D341Med (cell line): Measurements from ENCODE around the gene NQO2.
"Not testable (repeated sequence)": the region's sequence is repeated elsewhere in the genome, so short reads cannot be mapped to it uniquely, and the experiment has no call there.

Source experiments
- DNase-seq: peaks from one replicate; pipeline ENCODE4 v3.0.0; 2012; ENCODE audit warnings: low spot score

Gene NQO2

DNA sequence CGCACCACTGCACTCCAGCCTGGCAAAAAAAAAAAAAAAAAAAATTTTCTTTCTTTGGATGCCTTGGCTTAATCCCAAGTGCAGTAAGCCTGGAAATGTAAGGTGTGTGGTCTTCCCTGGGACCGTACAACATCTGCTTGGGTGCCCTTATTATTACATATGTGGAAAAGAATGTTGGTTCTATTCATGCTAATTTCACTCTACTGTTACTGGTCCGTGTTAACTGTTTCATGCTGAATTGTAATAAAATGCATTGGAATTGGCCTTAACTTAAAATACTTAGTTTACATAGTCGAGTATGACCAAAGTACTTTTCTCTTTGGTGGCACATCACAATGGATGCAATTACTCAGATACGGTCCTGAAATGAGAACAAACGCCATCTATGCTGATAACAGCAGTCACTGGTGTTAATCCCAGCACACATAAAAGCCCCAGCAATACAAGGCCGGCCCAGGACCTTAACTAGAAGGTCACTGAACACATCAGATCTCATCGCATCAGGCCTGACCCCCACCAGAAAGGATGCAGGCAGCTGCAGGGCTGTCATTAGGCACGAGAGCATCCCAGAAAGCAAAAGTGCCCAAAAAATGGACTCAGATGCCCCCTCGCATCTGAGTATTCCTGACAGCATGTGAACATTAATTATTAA lies 29.5 kb upstream of the NQO2 start:
- no peak for DNase-seq

DNA sequence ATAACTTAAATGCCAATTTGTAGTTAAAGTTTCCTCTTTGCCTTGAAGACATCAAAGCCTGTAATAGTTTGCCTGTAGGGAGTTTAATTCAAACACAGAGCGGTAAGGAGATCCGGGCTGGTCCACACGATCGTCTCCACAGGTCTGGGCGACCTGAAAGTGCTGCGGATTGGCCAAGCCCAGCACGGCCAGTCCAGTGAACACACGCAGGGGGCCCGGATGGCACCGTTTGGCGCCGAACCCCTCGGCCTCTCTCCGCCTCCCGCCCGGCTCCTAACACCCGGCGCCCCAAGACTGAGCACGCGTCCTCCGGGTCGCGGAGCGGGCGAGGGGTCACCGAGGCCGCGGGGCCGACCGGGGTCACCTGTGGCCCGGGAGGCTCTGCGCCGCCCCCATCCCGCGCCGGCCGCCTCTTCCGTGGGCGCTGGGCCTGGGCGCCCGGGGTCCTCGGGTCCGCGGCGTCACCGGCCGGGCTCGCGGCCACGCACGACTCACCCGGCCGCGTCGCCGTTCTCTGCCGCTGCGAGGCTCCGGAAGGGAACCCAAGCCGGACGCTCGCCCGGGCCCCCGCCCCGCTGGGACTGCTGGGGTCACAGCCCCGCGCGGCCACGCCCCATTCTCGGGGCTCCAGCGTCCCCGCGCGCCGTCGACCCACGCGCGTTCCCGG lies 28.8 kb upstream of the NQO2 start:
- DNase-seq: peak; percentile 64

DNA sequence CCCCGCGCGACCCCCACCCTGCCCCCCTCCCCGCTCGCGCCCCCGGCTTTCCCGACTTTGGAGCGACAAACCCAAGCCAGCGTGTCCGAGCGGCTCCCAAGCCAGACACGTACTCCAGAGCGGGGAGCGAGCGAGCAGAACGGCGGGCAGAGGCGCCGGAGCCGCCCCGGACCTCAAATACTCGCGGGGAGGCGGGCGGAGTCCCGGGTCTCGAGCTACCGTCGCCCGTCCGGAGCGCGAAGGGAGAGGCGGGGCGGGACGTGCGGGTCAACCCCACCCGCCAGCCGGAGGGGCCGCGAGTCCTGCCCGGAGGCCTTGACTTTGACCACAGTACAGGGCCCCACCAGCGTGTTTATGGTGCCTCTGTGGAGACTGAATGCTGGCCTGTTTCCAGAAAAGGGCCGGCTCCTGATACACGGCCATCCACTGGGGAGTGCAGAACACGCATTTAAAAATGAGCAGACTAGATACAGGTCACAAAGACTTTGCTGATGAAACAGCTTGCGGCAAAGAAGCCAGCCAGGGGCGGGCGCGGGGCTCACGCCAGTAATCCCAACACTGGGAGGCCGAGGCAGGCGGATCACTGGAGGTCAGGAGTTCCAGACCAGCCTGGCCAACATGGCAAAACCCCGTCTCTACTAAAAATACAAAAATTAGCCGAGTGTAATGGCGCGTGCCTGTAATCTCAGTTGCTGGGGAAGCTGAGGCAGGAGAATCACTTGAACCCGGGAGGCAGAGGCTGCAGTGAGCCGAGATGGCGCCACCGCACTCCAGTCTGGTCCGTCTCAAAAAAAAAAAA lies 28.1 kb upstream of the NQO2 start, which contains the start of gene SERPINB6:
Gene SERPINB6 (minus strand): TSS at position 148 of the 799 bp plus-strand sequence. CDS start 12,235 bp downstream, outside the sequence.
- DNase-seq: peak; percentile 76

DNA sequence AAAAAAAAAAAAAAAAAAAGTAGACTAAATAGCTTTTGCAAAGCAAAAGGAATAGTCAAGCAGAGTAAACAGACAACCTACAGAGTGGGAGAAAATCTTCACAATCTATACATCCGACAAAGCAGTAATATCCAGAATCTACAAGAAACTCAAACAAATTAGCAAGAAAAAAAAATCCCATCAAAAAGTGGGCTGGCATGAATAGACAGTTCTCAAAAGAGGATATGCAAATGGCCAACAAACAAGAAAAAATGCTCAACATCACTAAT lies 27.5 kb upstream of the NQO2 start:
- not testable (repeated sequence) for DNase-seq

DNA sequence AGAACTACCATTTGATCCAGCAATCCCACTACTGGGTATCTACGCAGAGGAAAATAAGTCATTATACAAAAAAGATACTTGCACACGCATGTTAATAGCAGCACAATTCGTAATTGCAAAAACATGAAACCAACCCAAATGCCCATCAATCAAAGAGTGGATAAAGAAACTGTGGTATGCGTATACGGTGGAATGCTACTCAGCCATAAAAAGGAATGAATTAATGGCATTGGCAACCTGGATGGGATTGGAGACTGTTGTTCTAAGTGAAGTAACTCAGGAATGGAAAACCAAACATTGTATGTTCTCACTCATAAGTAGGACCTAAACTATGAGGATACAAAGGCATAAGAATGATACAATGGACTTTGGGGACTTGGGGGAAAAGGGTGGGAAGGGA lies 27.0 kb upstream of the NQO2 start:
- not testable (repeated sequence) for DNase-seq

DNA sequence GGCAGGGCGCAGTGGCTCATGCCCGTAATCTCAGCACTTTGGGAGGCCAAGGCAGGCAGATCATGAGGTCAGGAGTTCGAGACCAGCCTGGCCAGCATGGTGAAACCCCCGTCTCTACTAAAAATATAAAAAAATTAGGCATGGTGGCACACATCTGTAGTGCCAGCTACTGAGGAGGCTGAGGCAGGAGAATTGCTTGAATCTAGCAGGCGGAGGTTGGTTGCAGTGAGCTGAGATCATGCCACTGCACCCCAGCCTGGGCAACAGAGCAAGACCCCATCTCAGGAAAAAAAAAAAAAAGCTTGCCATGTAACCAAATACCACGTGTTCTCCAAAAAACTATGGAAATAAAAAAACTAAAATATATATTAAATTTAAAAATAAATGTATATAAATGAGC lies 26.5 kb upstream of the NQO2 start:
- not testable (repeated sequence) for DNase-seq

DNA sequence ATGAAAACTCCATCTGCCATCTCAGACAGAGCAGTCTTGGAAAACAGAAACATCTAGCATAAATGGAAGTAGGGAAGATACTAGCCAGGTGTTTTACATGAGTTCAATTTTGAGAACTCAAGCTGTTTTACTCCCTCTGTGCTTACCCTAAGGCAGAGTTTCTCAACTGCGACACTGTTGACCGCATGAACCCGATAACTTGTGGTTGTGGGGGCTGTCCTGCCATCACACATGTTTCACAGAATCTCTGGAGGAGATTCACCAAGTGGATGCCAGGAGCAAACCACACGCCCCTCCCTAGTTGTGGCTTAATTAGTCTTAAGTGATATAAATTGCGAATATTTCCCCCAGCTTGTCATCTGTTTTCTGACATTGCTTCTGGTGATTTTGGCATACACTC lies 26.0 kb upstream of the NQO2 start:
- DNase-seq: no peak

DNA sequence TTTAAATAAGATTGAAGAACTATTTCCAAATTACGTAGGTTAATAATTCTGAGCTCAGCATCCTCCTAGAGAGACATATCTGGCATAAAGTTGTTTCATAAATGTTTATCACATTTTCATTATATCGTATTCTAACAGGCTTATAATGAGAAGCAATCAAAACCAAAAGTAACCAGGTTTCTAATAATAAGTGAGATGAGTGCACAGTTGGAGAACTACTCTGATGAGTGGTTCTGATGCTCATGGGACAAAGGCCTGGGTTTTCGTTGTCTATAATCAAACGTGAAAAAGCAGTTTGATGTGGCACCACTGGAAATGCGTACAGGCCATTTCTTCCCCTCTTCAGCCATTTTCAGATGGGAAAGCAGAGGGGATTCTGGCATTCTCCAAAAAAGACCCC lies 23.6 kb upstream of the NQO2 start:
- DNase-seq: no peak

DNA sequence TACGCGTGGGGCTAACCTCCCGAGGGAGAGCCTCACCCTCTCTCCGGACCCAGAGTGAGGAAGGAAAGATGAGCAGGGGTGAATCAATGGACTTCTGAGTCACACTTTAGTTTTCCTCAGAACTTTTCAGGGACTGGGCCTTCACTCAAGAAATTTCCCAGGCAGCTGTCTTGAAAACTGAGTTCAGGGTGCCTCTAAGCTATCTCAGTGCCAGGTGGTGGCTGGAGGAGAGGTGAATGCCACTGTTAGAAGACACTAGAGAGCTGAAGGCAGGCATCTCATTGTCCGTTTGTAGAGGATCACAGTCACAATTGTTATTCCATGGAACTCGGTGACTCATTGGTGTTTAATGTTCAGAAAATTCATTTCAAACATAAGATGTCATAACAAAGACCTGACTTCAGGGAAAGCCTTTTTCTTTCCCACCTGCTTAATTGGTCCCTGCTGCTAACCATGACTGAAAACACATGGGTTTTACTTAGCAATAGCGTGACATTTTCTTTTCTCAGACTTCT lies 23.1 kb upstream of the NQO2 start:
- DNase-seq: no peak

DNA sequence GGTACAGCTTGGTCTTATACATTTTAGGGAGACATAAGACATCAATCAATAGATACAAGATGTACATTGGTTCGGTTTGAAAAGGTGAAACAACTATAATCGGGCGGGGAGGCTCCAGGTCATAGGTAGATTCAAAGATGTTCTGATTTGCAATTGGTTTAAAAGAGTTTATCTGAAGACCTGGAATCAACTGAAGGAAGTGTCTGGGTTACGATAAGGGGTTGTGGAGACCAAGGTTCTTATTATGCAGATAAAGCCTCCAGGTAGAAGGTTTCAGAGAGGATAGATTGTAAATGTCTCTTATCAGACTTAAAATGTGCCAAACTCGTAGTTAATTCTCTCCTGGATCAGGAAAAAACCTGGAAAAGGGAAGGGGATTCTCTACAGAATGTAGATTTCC lies 22.4 kb upstream of the NQO2 start:
- no peak for DNase-seq

DNA sequence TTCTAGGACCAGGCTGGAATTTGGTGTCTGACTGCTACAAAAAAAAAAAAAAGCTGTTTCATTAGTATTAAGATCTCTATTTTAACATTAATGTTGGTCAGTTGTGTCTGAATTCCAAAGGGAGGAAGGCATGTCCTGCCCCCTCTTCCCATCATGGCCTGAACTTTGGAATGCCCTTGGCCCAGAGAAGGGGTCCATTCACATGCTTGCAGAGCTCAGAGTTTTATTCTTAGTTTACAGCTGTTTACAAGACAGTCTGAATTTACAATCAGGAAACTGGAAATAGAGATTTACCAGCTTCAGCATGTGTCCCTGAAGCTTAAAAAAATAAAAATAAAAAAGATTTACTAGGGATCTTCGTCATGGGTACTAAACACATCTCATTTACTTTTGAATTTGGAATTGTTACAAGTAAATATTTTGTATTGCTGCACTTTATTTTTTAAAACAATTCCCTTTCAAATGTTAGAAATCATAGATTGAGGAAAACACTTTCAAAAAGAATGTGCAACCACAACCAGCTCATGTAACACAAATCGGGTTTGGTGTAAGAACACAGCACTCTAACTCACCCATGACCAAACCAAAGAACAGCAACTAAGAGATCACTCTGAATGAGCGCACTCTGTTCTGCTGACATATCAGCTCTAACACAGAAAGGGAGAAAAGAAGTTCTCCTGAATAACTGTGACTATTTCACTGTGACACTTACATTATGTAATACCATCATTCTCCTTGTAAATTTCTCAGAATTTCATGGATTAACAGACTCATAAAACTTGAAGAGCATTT lies 21.7 kb upstream of the NQO2 start:
- DNase-seq: no peak

DNA sequence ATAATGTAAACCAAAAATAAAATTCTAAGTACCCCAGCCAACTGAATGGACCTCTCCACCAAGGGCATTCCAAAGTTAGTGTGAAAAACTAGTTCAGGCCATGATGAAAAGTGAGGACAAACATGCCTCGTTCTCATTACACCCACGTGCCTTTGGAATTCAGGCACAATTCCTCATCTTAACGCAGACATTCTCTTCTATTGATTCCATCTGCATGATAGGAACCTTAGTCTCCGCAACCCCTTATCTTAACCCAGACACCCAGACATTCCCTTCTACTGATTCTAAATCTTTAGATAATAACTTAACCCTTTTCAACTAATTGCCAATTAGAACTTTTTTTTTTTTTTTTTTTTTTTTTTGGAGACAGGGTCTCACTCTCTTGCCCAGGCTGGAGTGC lies 20.8 kb upstream of the NQO2 start:
- DNase-seq: no peak

DNA sequence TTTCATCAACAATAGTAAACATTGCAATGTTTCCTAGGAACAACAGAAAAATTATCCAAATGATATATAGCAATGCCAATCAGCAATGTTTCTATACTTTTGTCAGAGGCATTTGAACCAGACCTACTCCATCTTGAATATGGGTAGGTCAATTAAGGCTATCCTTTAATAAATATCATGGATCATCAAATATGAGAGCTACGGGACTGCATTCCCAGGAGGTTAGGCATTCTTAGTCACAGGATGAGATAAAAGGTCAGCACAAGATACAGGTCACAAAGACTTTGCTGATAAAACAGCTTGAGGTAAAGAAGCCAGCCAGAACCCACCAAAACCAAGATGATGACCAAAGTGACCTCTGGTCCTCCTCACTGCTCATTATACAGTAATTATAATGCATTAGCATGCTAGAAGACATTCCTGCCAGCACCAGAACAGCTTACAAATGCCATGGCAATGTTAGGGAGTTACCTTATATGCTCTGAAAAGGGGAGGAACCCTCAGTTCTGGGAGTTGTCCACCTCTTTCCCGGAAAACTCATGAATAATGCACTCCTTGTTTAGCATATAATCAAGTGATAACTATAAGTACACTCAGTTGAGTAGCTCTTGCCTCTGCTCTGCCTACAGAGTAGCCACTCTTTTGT lies 19.8 kb upstream of the NQO2 start:
- DNase-seq: no peak

DNA sequence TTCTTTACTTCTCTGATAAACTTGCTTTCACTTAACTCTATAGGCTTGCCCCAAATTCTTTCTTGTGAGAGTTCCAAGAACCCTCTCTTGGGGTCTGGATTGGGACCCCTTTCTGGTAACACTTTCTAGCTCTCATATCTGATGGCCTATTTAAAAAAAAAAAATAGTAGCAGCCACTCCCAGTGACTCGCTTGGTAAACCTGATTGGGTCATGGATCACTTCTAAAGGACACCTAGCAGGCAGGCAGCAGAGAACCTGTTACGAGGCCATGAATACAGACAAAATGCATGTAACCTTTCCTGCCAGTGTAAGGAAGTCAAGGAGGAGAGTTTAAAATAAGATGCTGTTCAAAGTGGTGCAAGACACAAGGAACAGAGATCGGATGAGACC lies 19.2 kb upstream of the NQO2 start:
- DNase-seq: no peak

DNA sequence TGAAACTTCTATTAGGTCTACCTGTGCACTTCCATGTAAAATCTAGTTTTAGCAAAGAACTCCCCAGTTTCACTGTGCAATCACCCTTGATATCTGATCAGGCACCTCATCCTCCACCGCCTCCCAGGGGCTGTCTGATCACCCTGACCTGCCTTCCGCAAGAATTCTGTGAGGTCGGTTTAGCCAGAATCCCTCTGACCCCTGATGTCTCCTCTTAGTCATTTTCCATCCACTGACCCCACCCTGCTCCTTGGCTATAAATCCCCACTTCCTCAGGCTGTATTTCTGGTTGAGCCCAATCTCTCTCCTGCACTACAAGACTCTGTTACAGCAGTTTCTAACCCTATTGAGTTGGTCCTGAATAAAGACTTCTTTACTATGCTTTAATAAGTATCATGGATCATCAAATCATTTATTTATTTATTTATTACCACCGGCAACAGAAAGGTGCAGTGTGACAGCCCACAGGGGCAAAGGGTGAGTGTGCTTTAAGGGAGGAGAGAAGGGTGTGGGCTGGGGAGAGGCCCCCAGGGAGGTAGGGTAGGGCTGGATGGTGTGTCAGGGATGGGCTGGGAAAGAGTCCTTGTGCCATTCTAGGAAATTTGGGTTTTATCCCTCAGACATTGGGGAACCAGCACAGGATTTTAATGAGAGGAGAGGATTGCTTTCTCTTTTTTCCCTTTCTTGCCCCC lies 17.1 kb upstream of the NQO2 start:
- DNase-seq: no peak

DNA sequence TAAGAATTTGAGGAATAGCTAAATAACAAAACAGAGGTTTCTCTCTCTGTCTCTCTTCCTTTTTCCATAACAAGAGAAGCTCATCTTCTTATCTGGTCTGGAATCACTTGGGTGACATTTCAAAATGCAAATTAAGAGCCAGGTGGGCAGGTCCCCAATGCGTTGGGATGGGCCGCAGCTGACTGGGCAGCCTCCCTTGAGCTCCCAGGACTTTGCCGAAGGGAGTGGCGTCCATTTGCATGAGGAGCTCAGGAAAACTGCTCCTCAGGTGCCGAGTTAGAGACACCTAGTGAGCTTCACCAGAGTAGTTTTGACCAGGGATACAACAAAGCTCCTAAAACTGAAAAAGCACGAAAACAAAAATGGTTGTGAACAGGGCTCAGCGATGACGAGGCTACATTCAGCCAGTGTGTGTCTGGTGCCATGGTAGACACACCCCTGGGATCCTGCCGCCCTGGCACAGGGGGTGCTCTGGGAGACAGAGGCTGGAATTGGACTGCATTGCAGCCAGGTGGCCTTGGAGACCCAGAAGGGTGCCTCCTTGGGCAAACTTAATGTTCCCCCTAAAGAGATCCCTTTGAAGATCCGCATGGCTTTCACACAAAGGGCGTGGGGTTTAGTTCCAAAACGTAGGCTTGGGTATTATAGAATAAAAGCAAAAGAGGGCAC lies 14.8 kb upstream of the NQO2 start:
- DNase-seq: no peak

DNA sequence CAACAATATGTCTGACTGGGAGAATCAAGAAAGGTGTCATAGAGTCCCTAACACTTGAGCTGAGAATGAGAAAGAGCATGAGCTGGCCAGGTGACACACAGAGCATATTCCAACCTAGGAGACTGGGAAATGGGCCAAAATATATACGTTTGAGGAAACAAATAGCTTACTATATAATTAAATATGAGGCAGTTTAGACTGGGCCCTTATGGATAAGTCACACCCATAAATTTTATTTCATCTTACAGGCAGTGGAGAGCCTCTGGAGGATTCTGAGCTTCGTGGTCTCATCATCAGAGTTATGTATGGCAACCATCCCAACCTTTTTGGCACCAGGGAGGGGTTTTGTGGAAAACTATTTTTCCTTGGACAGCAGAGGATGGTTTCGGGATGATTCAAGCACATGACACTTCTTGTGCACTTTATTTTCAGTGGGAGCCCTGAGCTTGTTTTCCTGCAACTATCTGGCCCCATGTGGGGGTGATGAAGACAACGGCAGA lies 12.9 kb upstream of the NQO2 start:
- no peak for DNase-seq

DNA sequence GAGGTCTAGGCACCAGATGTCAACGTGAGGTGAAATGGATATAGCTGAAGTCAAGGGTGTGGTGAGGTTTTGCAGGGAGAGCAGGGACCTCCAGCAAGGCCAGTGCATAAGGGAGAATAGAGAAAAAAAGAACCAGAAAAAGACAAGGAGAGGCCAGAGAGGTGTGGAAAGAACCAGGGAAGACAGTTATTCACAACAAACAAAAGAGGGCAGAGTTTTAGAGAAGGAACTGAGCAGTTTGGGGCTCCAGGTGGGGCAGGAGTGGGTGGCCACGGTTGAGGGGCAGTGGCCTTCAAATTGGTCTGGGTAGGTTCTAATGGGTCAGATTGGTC lies 11.6 kb upstream of the NQO2 start:
- no peak for DNase-seq

DNA sequence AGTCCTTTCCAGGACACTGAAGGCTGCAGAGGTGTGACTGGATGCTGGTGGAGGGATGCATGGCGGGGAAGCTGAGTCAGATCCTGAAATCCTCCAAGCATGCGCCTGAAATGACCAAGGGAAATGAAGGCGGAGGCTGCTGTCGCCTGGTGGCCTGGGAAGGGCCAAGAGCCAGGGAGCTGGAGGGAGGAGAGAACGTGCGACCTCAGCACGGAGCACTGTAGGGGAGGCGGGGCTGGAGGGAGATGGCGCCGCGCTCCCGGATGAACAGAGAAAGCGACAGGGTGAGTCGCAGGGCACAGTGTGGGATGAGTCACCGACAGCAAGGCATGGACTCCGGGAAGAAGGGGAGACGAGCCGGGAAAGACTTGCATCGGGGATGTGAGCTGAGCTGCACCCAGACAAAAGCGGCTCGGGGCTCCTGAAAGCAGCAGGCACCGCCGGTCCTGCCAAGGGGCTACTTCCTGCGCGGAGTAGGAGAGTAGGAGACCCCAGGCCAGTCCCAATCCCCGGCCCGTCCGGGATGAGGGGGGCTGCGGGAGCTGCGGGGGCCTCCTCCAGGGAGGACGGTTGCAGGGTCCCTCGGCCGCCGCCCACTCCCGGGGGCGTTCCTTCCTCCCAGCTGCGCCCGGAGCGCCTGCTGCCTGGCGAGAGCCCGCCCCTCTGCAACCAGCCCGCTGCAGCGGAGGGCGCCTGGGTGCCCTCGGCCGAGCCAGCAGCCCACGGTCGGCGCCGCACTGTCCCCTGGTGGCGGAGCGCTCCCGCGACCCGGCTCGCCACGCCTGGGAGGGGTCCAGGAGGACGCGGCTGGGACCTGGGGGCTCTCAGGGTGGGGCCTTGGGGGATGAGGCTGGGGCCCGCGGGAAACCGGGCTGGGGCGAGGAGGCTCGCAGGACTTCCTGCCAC lies 11.0 kb upstream of the NQO2 start:
- DNase-seq: peak; percentile 96
